Parathyroid adenoma (tissue), 2 donors: Measurements from ENCODE around the gene TMCC1.

Experiments
- H2AFZ ChIP-seq: fragments of 300-600 bp; sonication (generic); one replicate; pipeline ENCODE4 v1.7.0; 2017; ENCODE audit warnings: antibody characterized with exemption, mild to moderate bottlenecking
- H3K27ac ChIP-seq: fragments of 300-600 bp; sonication (generic); one replicate; pipeline ENCODE4 v1.7.0; 2017
- H3K27me3 ChIP-seq: fragments of 300-600 bp; sonication (generic); one replicate; pipeline ENCODE4 v1.7.0; 2017; ENCODE audit warnings: low read length; ENCODE audit not compliant: control insufficient read depth, insufficient read depth
- H3K36me3 ChIP-seq: fragments of 300-600 bp; sonication (generic); one replicate; pipeline ENCODE4 v1.7.0; 2017; ENCODE audit warnings: low read length; ENCODE audit not compliant: control insufficient read depth, insufficient read depth
- H3K4me1 ChIP-seq: fragments of 300-600 bp; sonication (generic); one replicate; pipeline ENCODE4 v1.7.0; 2017; ENCODE audit warnings: control low read depth
- H3K4me2 ChIP-seq: fragments of 300-600 bp; sonication (generic); one replicate; pipeline ENCODE4 v1.7.0; 2017; ENCODE audit warnings: low read length
- H3K4me3 ChIP-seq: fragments of 300-600 bp; sonication (generic); one replicate; pipeline ENCODE4 v1.7.0; 2017; ENCODE audit warnings: low read depth, low read length
- H3K79me2 ChIP-seq: fragments of 300-600 bp; sonication (generic); one replicate; pipeline ENCODE4 v1.7.0; 2017; ENCODE audit warnings: control low read depth
- H3K9ac ChIP-seq: fragments of 300-600 bp; sonication (generic); one replicate; pipeline ENCODE4 v1.7.0; 2017; ENCODE audit warnings: mild to moderate bottlenecking
- H3K9me3 ChIP-seq: fragments of 300-600 bp; sonication (generic); one replicate; pipeline ENCODE4 v1.7.0; 2017; ENCODE audit warnings: low read length; ENCODE audit not compliant: control insufficient read depth
- CTCF ChIP-seq: fragments of 300-600 bp; sonication (generic); IDR thresholded peaks from one replicate; pipeline ENCODE4 v1.7.0; 2017; ENCODE audit warnings: antibody characterized with exemption, mild to moderate bottlenecking
- donor health status: primary hyperparathyroidism.

Gene TMCC1

GRCh38 chr3:129820587-129820986 lies 72.9 kb downstream of the TMCC1 start:
- Histone ChIP-seq H2AFZ (no peak overlapping the region), H3K4me1 (peaks cover 2% of the 10 kb centered on the region), H3K4me3 (no peak overlapping the region), H3K27me3 (no peaks in the 10 kb centered on the region), H3K27ac (no peak overlapping the region), H3K9ac (no peak overlapping the region), H3K4me2 (no peak overlapping the region), H3K9me3 (no peaks in the 10 kb centered on the region), H3K79me2 (peaks cover 23% of the 10 kb centered on the region), H3K36me3 (no peaks in the 10 kb centered on the region)
- TF ChIP-seq CTCF = no peak

GRCh38 chr3:129812589-129812988 lies 80.9 kb downstream of the TMCC1 start:
- no peaks in the 10 kb centered on the region for H3K9me3 ChIP-seq
- no peak overlapping the region for H3K27ac ChIP-seq
- H3K79me2 ChIP-seq = peaks cover 21% of the 10 kb centered on the region
- H3K36me3 ChIP-seq = no peaks in the 10 kb centered on the region
- H3K4me3 ChIP-seq = no peak overlapping the region
- no peak for TF ChIP-seq CTCF
- H3K4me1 ChIP-seq = peaks cover 3% of the 10 kb centered on the region
- no peak overlapping the region for H2AFZ ChIP-seq
- no peak overlapping the region for H3K9ac ChIP-seq
- H3K4me2 ChIP-seq = peak overlapping the region; percentile 21
- H3K27me3 ChIP-seq = no peaks in the 10 kb centered on the region

GRCh38 chr3:129809297-129809696 lies 84.2 kb downstream of the TMCC1 start:
- Histone ChIP-seq H3K79me2 (peaks cover 26% of the 10 kb centered on the region), H3K36me3 (no peaks in the 10 kb centered on the region), H3K9ac (no peak overlapping the region), H3K9me3 (no peaks in the 10 kb centered on the region), H3K4me1 (peaks cover 3% of the 10 kb centered on the region), H3K4me2 (no peak overlapping the region), H3K27ac (no peak overlapping the region), H3K27me3 (no peaks in the 10 kb centered on the region), H3K4me3 (no peak overlapping the region), H2AFZ (no peak overlapping the region)
- TF ChIP-seq CTCF = no peak

- Histone ChIP-seq H3K4me3 (no peak overlapping the region), H3K36me3 (no peaks in the 10 kb centered on the region), H3K27ac (no peak overlapping the region), H2AFZ (no peak overlapping the region), H3K9ac (no peak overlapping the region), H3K27me3 (no peaks in the 10 kb centered on the region), H3K9me3 (no peaks in the 10 kb centered on the region), H3K4me2 (no peak overlapping the region), H3K4me1 (peaks cover 15% of the 10 kb centered on the region), H3K79me2 (peaks cover 11% of the 10 kb centered on the region)
- TF ChIP-seq CTCF = no peak
These were observed 97.4 kb downstream of the TMCC1 start for GRCh38 chr3:129796146-129796545.

GRCh38 chr3:129795186-129796010 lies 98.1 kb downstream of the TMCC1 start:
- Histone ChIP-seq H3K4me2 (peak overlapping the region; percentile 2), H2AFZ (no peak overlapping the region), H3K4me1 (peaks cover 15% of the 10 kb centered on the region), H3K4me3 (no peak overlapping the region), H3K9ac (no peak overlapping the region), H3K27me3 (no peaks in the 10 kb centered on the region), H3K27ac (peak overlapping the region; percentile 8), H3K79me2 (peaks cover 11% of the 10 kb centered on the region), H3K9me3 (no peaks in the 10 kb centered on the region), H3K36me3 (no peaks in the 10 kb centered on the region)
- TF ChIP-seq CTCF = no peak
